SK-N-SH (cell line): Measurements from ENCODE around the gene CCNY. TPM values are rescaled to one million over a fixed set of nuclear protein-coding genes. Genes with fewer than 3 reads are reported as not detected.

Source experiments
- CTCF ChIA-PET: fragments of 300-600, 350-600 bp; formaldehyde crosslinking; extraction: SDS; loops from one replicate; lab custom pipeline; 2021; lab: Yijun Ruan, JAX
- POLR2A ChIA-PET: fragments of 350-600 bp; sonication (Branson Sonifier 250); formaldehyde crosslinking; extraction: SDS; loops from one replicate; lab custom pipeline; 2020; ENCODE audit warnings: antibody characterized with exemption, inconsistent platforms; lab: Yijun Ruan, JAX
- DNase-seq: peaks from one replicate; pipeline ENCODE4 v3.0.0; 2012
- H2AFZ ChIP-seq: fragments of 200-600 bp; sonication (generic); 2 replicates; pipeline ENCODE4 v1.8.1; 2016; ENCODE audit warnings: antibody characterized with exemption, mild to moderate bottlenecking, low read depth
- H3F3A ChIP-seq: fragments of 200-600 bp; sonication (generic); replicated peaks from 2 replicates; pipeline ENCODE3; 2016; ENCODE audit warnings: antibody characterized with exemption, mild to moderate bottlenecking; ENCODE audit not compliant: insufficient read depth
- H3K27ac ChIP-seq, 2 experiments: fragments of 200-500 bp in 1 of 2; fragments of 200-600 bp in 1 of 2; sonication (Bioruptor generic) in 1 of 2; sonication (generic), shearing (Covaris generic) in 1 of 2; 2 replicates each; pipeline versions ENCODE4 v1.5.1 to v1.6.1; 2014 to 2016; ENCODE audit warnings: low read depth in 2 of 2, inconsistent platforms in 1 of 2, low read length in 1 of 2, mild to moderate bottlenecking in 1 of 2, mixed read lengths in 1 of 2
- H3K27me3 ChIP-seq: fragments of 200-600 bp; sonication (generic), shearing (Covaris generic); 2 replicates; pipeline ENCODE4 v1.6.1; 2016; ENCODE audit warnings: mixed run types; ENCODE audit not compliant: insufficient read depth
- H3K36me3 ChIP-seq, 2 experiments: fragments of 200-500 bp in 1 of 2; fragments of 200-600 bp in 1 of 2; sonication (Bioruptor generic) in 1 of 2; sonication (generic) in 1 of 2; replicated peaks in 1 of 2; 2 replicates each; pipeline versions ENCODE3 to v1.5.1; 2014 to 2016; ENCODE audit warnings: low read length in 1 of 2, mild to moderate bottlenecking in 1 of 2; ENCODE audit not compliant: insufficient read depth in 2 of 2, control insufficient read depth in 1 of 2
- H3K4me1 ChIP-seq, 2 experiments: fragments of 200-500 bp in 1 of 2; fragments of 200-600 bp in 1 of 2; sonication (Bioruptor generic) in 1 of 2; sonication (generic), shearing (Covaris generic) in 1 of 2; 2 replicates each; pipeline versions ENCODE4 v1.5.1 to v1.6.1; 2014 to 2016; ENCODE audit warnings: low read depth in 1 of 2, low read length in 1 of 2, mixed run types in 1 of 2; ENCODE audit not compliant: insufficient read depth in 2 of 2, control insufficient read depth in 1 of 2
- H3K4me2 ChIP-seq: fragments of 200-600 bp; sonication (generic), shearing (Covaris generic); 2 replicates; pipeline ENCODE4 v1.6.1; 2017; ENCODE audit warnings: mixed run types
- H3K4me3 ChIP-seq, 2 experiments: fragments of 200-500 bp in 1 of 2; fragments of 200-600 bp in 1 of 2; sonication (Bioruptor generic) in 1 of 2; sonication (generic), shearing (Covaris generic) in 1 of 2; 2 replicates each; pipeline versions ENCODE4 v1.5.1 to v1.8.1; 2014 to 2016; ENCODE audit warnings: low read depth in 2 of 2, inconsistent platforms in 1 of 2, low read length in 1 of 2, mild to moderate bottlenecking in 1 of 2, mixed read lengths in 1 of 2, moderate library complexity in 1 of 2
- H3K79me2 ChIP-seq: fragments of 200-600 bp; sonication (generic); 2 replicates; pipeline ENCODE4 v1.8.1; 2017; ENCODE audit warnings: mild to moderate bottlenecking; ENCODE audit not compliant: insufficient read depth
- H3K9ac ChIP-seq: fragments of 200-600 bp; sonication (generic); 2 replicates; pipeline ENCODE4 v1.6.1; 2017; ENCODE audit warnings: mixed run types
- H3K9me2 ChIP-seq: fragments of 200-600 bp; sonication (generic); 2 replicates; pipeline ENCODE4 v1.6.1; 2017; ENCODE audit warnings: mixed run types
- H3K9me3 ChIP-seq: fragments of 200-600 bp; sonication (generic); 2 replicates; pipeline ENCODE4 v1.6.1; 2017; ENCODE audit warnings: mixed run types, mild to moderate bottlenecking, moderate library complexity
- H4K20me1 ChIP-seq: fragments of 200-600 bp; sonication (generic); 2 replicates; pipeline ENCODE4 v1.6.1; 2017; ENCODE audit warnings: mild to moderate bottlenecking, mixed run types; ENCODE audit not compliant: insufficient read depth
- CHD2 ChIP-seq: fragments of 150-350 bp; IDR thresholded peaks from 2 replicates; pipeline ENCODE4 v1.6.1; 2018; ENCODE audit warnings: low read length; ENCODE audit not compliant: partially characterized antibody
- ELF1 ChIP-seq: IDR thresholded peaks from 2 replicates; pipeline ENCODE4 v1.4.0; 2012
- FOXJ3 ChIP-seq: sonication (generic); formaldehyde crosslinking; IDR thresholded peaks from 2 replicates; pipeline ENCODE4 v1.5.1; 2020; ENCODE audit warnings: mild to moderate bottlenecking, missing genetic modification reagents
- GABPA ChIP-seq: IDR thresholded peaks from 2 replicates; pipeline ENCODE4 v1.4.0; 2012; ENCODE audit warnings: low read depth, mild to moderate bottlenecking
- PBX3 ChIP-seq: IDR thresholded peaks from 2 replicates; pipeline ENCODE4; 2012
- SMC3 ChIP-seq: IDR thresholded peaks from 2 replicates; pipeline ENCODE4 v1.6.1; 2012; ENCODE audit warnings: low read depth, low read length, improper control_type of control experiment
- ZBTB33 ChIP-seq: IDR thresholded peaks from 2 replicates; pipeline ENCODE4 v1.4.0; 2012; ENCODE audit warnings: low read depth, borderline replicate concordance
- WGBS: methylation state at CpG from one replicate; pipeline ENCODE4 v1.1.6; 2017; ENCODE audit warnings: low lambda C conversion rate; 5-methylcytosine and 5-hydroxymethylcytosine counted together
- polyA plus RNA-seq, 3 experiments: library from polyadenylated mRNA; depleted of rRNA; stranded (reverse); fragments of >200 nt; gene quantifications; 2 replicates each; pipeline ENCODE4 v1.2.3, GENCODE V29; 2012

The CCNY gene
- polyA plus RNA-seq, 1 of the 3 experiments (the other 2 are of a cell fraction) = 29.4 TPM

GRCh38 chr10:35422228-35422627, 85.9 kb downstream of the CCNY start:
- 36% methylated on average over 5 of the region's 5 CpGs for WGBS
- no peak for TF ChIP-seq SMC3
- no peak for TF ChIP-seq ZBTB33
- no peak for TF ChIP-seq GABPA
- Histone ChIP-seq H3F3A (peaks cover 28% of the 10 kb centered on the region), H3K27ac (peak overlapping the region; percentile 83 to 89), H3K27me3 (no peaks in the 10 kb centered on the region), H3K36me3 (no peaks in the 10 kb centered on the region), H3K9ac (peak overlapping the region; percentile 27), H3K4me2 (peak overlapping the region; percentile 66), H3K79me2 (peaks cover 94% of the 10 kb centered on the region), H4K20me1 (peaks cover 15% of the 10 kb centered on the region), H2AFZ (no peak overlapping the region), H3K4me1 (peaks cover 31 to 49% of the 10 kb centered on the region in 2 experiments; a peak in 3 of 4 replicates), H3K9me3 (no peaks in the 10 kb centered on the region), H3K9me2 (no peaks in the 10 kb centered on the region), H3K4me3 (peak overlapping the region in 1 of 2 experiments; percentile 2; a peak in 1 of 4 replicates)
- ChIA-PET CTCF (interaction anchor here (1.1 to 2.3 kb wide), 3 partner anchors 10 to 141 kb away, joined by 3 to 8 read pairs (median 4); no protein-coding TSS in a partner anchor), POLR2A (no interaction called here)
- DNase-seq = no peak

- Histone ChIP-seq H3K36me3 (no peaks in the 10 kb centered on the region), H3K27ac (peak overlapping the region in 1 of 2 experiments; percentile 89; a peak in 2 of 4 replicates), H3K4me3 (no peak overlapping the region), H3K9me2 (no peaks in the 10 kb centered on the region), H3K9ac (no peak overlapping the region), H4K20me1 (peaks cover 21% of the 10 kb centered on the region), H3K4me1 (peaks cover 32 to 41% of the 10 kb centered on the region in 2 experiments; a peak in 3 of 4 replicates), H3K27me3 (no peaks in the 10 kb centered on the region), H3K4me2 (no peak overlapping the region), H3K79me2 (peaks cover 94% of the 10 kb centered on the region), H3F3A (peaks cover 24% of the 10 kb centered on the region), H3K9me3 (no peaks in the 10 kb centered on the region), H2AFZ (no peak overlapping the region)
- no peak for DNase-seq
- WGBS = 93% methylated on average over 11 of the region's 11 CpGs
- POLR2A ChIA-PET = no interaction called here
- no peak for TF ChIP-seq CHD2
- no peak for TF ChIP-seq FOXJ3
- TF ChIP-seq PBX3 = peak; percentile 32
- TF ChIP-seq ELF1 = no peak
- CTCF ChIA-PET = no interaction called here
These were observed 87.4 kb downstream of the CCNY start for GRCh38 chr10:35423505-35424306.
